DND-41 (cell line): ENCODE data around the gene SAMSN1.
"Not testable (repeated sequence)": the region's sequence is repeated elsewhere in the genome, so short reads cannot be mapped to it uniquely, and the experiment has no call there.

Experiments
- CTCF ChIP-seq: IDR thresholded peaks from 2 replicates; pipeline ENCODE4 v1.5.1; 2012; ENCODE audit warnings: borderline replicate concordance, low read length, moderate library complexity, mild to moderate bottlenecking; ENCODE audit not compliant: poor library complexity, severe bottlenecking; ENCODE audit errors: extremely low read depth
- EZH2 ChIP-seq: IDR thresholded peaks from 3 replicates; pipeline ENCODE4 v1.6.1; 2012; ENCODE audit warnings: borderline replicate concordance, low read depth, mild to moderate bottlenecking, moderate library complexity, low read length, inconsistent platforms; ENCODE audit not compliant: severe bottlenecking

- TF ChIP-seq CTCF, EZH2: not testable (repeated sequence)
Measured at GRCh38 chr21:14546719-14547118, 604 bp upstream of the SAMSN1 start.
